ENCODE results near the gene GTF3C6.
A peak's percentile ranks its signal among the peaks of the same experiment; 100 is the strongest.
"Not testable (repeated sequence)": the region's sequence is repeated elsewhere in the genome, so short reads cannot be mapped to it uniquely, and the experiment has no call there.

GTF3C6 gene, protein sequence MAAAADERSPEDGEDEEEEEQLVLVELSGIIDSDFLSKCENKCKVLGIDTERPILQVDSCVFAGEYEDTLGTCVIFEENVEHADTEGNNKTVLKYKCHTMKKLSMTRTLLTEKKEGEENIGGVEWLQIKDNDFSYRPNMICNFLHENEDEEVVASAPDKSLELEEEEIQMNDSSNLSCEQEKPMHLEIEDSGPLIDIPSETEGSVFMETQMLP

DNA sequence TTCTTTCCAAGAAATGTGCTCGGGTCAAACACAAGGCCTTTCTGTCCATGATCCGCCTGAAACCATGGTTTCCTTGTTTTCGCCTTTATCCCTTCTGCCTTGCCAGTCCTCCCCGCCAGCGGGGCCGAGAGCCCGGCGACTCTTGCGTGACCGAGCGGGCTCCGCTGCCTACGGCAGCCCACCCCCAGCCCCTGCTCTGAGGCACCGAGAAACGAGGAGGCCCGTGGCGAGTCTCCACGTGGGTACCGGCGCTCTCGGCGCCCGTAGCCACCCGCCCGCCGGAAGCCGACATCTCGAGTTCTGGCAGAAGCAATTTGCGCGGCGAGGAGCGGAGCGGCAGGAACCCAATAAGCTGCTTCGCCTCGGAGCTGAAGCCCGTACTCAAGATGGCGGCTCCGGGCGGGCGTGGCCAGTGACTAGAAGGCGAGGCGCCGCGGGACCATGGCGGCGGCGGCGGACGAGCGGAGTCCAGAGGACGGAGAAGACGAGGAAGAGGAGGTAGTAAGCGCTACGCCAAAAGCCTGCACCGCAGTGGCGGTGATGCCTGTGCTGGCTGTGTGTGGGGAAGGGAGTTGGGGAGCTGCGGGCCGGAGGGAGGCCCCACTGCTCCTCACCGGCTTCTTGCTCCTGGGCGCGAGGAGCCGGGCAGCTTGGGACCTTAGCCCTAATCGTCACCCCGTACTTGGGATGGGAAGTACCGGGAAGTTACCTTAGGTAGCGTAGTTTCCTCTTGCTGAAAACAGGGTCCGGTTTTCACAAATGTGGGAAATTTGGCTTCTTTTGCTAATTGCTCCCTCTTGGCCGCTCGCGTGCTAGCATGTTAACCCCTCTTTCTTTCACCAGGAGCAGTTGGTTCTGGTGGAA is at the start of gene GTF3C6:
Gene GTF3C6 (plus strand): TSS at position 378 of the 864 bp plus-strand sequence. CDS start 64 bp downstream, at position 442.
- peak; percentile 71 to 90 (median 80) for DNase-seq

DNA sequence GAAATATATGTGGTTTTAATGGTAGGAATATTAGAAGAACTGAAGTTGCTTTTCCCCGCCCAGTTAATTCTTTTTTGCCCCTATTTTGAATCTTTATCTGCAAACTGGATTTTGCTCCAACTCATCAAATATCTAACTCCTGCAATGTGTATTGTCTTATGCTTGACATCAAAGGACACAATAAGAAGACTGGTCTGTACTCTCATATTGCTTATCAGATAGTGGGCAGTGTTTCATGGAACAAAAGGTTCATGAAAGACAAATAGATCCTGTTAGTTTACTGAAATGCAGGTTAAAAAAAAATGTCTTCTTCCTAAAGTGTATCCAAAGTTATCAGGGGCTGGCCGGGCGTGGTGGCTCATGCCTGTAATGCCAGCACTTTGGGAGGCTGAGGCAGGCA is 27.7 kb upstream of the GTF3C6 start:
- no peak for DNase-seq

DNA sequence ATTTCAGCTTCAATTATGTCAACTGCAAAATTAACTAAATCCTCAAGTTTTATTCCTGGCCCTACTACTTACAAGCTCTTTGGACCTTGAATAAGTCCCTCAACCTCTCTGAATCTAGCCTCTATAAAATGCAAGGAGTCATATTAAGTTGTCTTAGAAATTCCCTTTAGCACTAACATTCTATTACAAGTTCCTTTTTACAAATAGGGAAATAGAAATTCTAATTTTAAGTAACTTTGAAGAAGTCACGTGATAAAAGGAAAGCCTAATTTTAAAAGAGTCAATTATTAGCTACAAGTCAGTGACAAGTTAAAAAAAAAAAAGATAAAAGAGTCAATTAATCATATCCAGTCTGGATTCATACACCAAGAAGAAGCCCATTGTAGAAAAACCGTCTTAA is 24.6 kb upstream of the GTF3C6 start:
- no peak for DNase-seq

DNA sequence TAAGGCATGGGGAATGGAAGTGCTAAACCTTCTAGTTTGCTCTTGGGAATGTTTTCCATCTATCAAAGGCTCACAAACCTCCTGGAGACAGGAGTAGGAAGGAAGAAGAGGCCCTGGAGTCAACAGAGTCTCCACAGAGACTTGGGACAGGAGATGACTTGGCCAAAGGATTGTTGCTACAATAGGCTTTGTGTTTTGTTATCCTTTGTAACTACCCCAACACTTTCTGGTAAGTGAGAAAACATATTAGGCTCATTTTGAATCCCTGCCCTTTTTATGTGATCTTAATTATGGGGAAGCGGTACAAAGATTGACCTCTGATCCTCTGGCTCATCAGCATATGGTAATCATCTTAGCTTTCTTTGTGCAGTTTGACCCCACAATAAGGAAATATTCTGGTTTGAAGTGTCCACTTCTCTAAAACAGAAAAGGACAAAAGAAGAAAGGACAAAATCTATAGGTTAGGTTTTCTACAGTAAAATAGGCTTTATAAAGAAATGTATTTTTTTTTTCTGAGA is 24.1 kb upstream of the GTF3C6 start:
- no peak for DNase-seq

DNA sequence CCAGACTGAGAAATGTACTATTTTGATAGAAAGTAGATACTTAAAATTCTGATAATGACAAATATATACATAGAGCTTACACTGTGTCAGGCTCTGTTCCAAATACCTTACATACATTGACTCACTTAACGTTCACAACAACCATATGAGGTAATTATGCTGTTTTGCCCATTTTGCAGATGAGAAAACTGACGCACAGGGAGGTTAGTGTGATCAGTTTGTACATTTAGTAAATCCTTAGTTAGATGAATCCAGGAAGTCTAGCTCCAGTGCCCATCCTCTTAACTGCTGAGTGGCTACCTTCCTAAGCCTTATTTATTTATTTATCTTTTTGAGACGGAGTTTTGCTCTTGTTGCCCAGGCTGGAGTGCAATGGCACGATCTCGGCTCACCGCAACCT is 23.3 kb upstream of the GTF3C6 start:
- no peak for DNase-seq

DNA sequence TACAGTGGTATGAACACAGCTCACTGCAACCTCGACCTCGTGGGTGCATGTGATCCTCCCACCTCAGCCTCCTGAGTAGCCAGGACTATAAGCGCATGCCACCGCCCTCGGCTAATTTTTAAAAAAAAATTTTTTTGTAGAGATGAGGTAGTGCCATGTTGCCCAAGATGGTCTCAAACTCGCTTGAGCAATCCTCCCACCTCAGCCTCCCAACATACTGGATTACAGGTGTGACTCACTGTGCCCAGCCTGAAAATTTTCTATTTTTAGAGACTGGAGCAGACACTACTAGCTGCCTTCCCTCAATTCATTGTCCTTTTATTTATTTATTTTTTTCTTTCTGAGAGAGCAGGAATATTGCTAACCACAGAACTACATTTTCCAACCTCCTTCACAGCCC is 20.3 kb upstream of the GTF3C6 start:
- no peak for DNase-seq

DNA sequence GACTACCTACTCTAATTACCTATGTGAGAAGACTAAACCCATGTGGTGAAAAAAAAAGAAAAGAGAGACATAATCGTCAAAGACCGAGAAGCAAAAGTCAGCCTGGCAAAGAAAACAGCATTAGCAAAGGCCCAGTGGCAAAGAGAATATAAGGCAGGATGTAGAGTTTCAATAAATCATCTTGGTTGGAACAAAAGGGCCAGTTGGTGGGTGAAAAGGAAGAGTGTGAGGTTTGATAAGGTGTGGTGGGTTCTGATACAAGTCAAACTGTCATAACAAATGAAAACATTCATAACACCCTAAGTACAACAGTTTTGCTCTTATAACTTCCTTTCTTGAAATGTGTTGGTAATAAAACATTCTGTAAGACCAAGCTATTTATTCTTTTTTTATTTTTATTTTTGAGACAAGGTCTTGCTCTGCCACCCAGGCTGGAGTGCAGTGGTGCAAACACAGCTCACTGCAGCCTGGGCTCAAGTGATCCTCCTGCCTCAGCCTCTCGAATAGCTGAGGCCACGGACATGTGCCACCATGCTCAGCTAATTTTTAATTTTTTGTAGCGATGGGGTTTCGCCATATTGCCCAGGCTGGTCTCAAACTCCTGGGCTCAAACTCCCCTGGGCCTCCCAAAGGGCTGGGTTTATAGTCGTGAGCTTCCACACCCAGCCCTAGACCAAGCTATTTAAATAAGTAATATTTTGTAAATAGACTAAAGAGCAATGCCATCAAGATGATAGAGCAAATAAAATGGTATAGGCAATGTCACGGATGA is 18.9 kb upstream of the GTF3C6 start:
- no peak for DNase-seq

DNA sequence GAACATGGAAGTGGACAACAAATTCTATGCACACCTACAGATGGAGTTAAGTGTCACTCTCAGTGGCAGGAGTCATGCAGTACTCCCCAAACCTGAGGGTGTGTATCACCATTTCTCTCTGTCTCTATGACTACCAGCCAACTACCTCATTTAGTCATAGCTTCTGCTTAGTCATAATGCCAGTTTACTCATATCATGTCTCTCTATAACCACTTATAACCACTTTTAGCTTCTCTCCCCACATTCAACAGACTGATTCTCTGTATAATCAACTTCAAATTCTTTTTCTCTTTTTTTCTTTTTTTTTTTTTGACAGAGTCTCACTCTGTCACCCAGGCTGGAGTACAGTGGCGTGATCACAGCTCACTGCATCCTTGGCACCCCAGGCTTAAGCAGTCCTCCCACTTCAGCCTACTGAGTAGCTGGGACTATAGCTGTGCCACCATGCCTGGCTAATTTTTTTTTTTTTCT is 13.8 kb upstream of the GTF3C6 start:
- peak in 1 of 4 experiments; percentile 2 for DNase-seq

DNA sequence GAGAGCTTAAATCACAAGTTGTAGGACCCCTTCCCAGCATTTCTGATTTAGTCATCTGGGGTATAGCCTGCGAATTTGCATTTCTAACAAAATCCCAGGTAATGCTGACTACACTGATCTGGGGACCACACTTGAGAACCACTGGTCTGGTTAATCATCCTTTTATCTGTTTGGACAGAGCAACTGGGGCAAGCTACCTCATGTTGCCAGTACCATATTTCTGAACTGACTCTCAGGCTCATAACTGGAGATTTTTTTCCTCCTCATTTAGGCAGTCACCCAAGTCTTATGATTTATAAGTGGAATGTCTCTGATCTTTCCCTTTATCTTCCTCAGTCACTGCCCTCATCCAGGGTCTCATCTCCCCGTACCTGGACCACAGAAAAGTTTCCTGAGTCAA is 12.0 kb upstream of the GTF3C6 start:
- no peak for DNase-seq

DNA sequence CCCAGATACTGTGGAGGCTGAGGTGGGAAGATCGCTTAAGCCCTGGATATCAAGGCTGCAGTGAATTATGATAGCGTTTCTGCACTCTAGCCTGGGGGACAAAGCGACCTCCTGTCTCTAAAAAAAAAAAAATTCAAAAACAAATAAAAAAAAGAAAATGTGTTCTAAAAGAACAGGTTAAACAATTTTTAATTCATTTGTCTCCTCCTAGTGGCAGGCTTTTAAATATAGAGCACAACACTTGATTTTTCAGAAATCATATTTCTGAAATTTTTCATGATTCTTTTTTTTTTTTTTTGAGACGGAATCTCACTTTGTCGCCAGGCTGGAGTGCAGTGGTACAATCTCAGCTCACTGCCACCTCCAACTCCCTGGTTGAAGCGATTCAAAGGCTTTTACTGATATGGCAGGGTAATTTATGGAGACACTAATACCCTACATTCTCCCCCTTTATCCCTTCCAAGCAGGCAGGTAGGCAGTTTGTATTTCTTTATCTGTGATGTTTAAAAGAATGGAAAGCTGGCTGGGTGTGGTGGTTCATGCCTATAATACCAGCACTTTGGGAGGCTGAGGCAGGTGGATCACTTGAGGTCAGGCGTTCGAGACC is 8.7 kb upstream of the GTF3C6 start:
- DNase-seq = no peak

DNA sequence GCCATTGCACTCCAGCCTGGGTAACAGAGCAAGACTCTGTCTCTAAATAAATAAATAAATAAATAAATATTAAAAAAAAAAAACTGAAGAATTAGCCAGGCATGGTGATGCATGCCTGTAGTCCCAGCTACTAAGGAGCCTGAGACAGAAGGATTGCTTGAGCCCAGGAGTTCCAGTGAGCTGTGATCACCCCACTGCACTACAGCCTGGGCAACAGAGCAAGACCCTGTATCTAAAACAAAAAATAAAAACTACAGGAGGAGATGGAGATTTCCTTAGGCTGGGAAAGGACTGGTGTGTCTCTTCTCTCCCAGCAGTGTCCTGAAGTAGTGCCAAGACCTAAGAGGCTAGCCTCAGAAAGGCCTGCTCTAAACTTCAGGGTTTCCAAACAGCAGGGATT is 8.1 kb upstream of the GTF3C6 start:
- DNase-seq = no peak

DNA sequence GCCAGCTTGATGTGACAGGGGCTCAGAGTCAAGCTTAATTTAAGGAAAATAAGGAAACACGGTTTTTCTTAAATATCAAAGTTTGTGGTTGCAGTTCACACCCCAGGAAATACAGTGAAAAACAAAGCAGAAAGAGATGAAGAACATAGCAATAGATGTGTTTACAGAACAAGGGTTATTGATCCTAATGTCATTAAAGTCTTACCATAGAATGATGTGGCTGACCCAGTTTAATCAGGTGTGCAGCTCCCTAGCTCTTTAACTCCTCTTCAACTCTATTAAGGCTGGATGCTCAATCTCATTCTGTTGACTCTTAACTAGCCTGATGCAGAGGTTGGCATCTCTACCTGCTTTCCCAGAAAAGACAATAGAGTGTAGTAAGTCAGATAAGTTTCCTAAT is 7.5 kb upstream of the GTF3C6 start:
- DNase-seq = no peak

DNA sequence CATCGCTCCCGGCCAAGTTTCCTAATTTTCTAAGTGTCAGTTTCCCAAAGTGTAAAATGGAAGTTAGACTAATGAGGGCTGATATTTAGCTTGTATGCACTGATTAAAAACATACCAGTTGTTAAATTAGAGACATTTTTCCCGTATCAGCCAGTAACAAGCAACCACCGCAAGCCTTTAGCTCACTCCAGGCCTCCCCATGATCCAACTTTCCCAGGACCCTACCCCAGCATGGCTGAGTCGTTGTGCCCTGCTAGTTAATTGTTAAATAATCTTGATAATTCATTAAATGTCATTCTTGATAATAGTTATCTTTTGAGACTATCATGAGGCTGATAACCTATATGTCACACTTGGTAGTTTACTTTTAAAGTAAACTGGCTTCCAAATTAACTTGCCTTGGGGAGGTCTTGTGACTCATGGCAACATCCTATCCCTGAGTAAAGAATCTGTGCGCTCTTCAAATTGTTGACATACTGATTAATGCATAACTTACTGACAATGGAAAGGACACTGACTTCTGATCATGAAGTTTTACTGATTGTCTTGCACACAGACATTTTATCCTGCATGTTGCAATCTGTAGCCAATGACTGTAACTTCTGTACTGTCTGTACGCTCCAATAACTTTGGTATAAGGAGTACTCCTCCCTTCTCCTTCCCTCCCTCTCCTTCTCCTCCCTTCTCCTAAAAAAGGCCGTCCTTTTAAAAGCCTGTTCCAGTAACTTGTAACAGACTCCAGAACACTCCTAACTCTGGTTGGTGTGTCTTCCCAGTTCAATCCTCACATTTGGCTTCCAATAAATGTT is 6.3 kb upstream of the GTF3C6 start:
- DNase-seq = no peak

DNA sequence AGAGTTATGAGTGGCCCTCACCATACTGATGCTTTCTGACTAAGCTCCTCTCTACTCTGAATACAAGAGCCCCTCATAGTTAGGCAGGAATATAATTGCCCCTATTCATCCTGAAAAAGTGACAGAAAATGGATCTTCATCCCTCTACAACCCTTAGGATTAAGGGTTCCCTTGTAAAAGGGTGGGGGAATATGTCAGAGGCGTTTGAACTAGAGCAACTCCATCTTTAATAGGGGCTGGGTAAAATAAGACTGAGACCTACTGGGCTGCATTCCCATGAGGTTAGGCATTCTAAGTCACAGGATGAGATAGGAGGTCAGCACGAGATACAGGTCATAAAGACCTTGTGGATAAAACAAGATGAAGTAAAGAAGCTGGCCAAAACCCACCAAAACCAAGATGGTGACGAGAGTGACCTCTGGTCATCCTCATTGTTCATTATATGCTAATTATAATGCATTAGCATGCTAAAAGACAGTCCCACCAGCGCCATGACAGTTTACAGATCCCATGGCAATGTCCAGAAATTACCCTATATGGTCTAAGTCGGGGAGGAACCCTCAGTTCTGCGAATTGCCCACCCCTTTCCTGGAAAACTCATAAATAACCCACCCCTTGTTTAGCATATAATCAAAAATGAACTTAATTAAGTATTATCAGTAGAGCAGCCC is 4.7 kb upstream of the GTF3C6 start:
- no peak for DNase-seq

DNA sequence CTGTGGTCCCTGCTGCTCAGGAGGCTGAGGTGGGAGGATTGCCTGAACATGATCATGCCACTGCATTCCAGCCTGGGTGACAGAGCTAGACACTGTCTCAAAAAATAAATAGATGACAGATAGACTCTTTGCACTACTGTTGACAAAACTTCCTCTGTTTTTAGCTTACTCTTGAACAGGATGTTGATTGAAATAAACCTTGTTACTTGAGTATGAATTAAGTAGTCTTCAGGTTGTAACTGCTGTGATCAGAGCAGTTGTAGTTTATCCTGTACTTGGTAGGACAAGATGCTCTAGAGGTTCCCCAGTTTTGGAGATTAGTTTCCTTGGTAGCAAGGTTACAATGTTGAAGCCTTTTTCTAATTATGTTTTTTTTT is 1.5 kb downstream of the GTF3C6 start:
- no peak for DNase-seq

DNA sequence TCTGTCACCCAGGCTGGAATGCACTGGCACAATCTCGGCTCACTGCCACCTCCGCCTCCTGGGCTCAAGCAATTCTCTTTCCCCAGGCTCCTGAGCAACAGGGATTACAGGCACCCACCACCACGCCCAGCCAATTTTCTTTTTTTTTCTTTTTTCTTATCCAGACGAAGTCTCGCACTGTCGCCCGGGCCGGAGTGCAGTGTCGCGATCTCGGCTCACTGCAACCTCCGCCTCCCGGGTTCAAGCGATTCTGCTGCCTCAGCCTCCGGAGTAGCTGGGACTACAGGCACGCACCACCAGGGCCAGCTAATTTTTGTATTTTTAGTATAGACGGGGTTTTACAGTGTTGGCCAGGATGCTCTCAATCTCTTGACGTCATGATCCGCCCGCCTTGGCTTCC is 4.1 kb downstream of the GTF3C6 start:
- DNase-seq = not testable (repeated sequence)

DNA sequence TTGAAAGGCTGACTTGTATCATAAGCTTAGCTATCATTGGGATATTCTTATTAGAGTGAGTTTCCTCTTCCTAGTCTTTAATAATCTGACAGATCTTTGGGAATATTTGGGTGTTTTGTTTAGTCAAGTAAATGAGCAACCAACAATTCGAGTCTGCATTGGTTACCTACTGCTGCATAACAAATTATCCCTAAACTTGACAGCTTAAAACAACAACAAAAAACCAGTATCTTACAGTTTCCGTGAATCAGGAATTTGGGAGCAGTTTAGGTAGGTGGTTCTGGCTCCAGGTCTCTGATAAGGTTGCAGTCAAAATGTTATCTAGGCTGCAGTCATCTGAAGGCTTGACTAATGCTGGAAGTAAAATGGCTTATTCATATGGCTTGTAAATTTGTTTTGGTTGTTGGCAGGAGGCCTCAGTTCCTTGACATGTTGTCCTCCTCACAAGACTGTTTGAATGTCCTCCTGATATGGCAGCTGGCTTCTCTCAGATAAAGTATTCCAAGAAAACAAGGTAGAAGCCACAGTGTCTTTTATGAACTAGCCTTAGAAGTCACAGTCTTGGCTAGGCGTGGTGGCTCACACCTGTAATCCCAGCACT is 7.2 kb downstream of the GTF3C6 start:
- no peak for DNase-seq

DNA sequence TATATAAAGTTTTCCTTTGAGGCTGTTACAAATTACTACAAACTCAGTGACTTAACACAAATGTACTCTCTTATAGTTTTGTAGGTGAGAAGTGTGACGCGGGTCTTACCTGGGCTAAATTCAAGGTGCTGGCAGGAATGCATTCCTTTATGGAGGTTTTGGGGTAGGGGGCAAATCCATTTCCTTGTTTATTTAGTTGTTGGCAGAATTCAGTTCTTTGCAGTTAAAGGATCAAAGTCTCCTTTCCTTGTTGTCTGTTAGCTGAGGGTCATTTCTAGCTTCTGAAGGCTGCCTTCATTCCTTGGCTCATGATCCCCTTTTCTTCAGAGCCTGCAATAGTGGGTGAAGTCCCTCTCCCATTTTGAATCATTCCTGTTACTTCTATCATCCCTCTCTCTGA is 10.2 kb downstream of the GTF3C6 start:
- not testable (repeated sequence) for DNase-seq

DNA sequence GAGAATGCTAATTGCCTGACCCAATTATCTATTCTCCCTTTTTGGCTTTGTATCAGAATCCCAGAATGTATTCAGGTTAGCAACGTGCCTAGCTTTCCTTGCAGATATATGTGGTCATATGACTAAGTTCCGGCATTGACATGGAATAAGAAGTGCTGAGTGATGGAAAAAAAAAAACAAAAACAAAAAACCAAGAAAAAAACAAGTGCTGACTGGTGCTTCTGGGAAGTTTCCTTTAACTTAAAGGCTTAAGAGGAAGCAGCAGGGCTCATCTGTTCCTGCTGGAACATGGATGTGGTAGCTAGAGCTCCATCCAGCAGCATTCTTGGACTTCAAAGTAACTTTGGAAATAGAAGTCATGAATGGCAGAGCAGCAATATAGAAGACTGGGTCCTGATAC is 13.0 kb downstream of the GTF3C6 start:
- no peak for DNase-seq

DNA sequence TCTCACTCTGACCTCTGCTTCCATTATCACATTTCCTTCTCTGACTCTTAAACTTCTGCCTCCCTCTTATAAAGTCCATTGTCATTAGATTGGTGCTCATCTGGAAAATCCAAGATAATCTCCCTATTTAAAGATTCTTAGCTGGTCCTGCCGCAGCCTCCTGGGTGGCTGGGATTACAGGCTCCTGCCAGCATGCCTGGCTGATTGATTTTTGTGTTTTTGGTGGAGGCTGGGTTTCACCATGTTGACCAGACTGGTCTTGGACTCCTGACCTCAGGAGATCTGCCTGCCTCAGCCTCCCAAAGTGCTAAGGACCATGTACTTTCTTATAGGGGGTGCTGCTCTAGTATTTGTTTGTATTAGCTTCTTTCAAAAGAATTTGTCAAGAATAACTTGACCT is 18.1 kb downstream of the GTF3C6 start:
- DNase-seq = no peak

DNA sequence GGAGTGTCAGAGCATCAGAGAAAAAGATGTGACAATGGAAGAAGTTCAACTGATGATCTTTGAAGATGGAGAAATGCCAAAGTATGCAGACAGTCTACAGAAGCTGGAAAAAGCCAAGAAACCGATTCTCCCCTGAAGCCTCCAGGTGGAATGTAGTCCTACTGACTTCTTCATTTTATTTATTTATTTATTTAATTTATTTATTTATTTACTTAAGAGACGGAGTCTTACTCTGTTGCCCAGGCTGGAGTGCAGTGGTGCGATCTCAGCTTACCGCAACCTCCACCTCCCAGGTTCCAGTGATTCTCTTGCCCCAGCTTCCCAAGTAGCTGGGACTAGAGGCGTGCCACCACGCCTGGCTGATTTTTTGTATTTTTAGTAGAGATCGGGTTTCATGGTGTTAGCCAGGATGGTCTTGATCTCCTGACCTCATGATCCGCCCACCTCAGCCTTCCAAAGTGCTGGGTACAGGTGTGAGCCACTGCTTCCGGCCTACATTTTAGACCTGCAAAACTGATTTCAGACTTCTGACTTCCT is 21.1 kb downstream of the GTF3C6 start:
- DNase-seq = no peak

Measured in activated CD4-positive, CD25-positive, alpha-beta regulatory T cell (primary cell).